GM21619 (cell line): ENCODE measurements around the gene CACNA1I.
"Not testable (repeated sequence)": the region's sequence is repeated elsewhere in the genome, so short reads cannot be mapped to it uniquely, and the experiment has no call there.

ENCODE experiments used
- ATAC-seq: cut with Tn5 transposase; IDR thresholded peaks from one replicate; pipeline ENCODE4 v1.9.1; 2021; ENCODE audit not compliant: unreplicated experiment

The CACNA1I gene

DNA sequence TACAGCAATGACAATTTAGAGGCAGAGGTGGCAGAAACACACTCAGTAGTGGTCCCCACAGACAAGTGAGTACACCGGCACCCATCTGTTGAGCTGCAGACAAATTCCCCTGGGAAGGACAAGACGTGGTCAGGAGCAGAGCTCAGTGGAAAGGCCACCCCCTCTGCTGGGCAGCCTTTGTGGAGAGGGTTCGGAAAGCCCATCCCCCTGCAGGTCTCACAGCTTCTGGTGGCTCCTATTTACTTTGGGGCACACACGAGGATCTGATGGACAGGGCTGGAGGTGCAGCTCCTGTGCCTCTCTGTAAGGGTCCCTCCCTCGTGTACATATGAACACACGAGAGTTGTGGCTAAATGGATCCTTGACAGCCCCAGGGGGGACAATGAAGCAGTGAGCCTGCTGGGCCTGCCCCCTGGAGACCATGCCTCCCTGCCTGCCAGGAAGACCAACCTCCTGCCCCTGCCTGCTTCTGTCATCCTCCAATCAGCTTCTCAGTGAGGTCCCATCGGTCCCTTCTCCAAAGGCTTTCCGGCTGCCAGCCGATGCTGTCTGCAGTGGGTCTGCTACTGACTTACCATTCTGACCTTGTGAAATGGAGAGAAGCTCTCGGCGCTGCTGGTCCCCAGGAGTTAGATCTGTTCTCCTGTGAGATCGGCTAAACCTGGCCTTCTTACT is 161.5 kb downstream of the CACNA1I start:
- no peak for ATAC-seq

DNA sequence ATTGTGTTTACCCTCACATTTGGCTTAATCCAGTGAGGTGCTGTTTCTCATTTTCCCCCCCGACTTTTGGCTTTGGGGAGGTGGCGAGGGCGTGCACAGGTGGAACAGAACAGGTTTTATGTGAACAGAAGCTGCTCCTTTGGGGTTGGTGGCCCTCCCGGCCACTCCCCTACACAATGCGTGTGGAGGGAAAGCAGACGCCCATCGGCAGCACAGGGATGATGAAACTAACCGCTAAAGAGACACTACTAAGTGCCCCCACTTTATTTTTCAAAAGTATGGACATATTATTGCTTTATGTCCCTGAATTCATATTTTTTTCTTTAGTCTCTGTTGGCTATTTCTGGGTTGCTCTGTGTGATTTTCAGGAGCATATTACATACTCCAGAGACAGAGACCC is 162.1 kb downstream of the CACNA1I start:
- no peak for ATAC-seq

DNA sequence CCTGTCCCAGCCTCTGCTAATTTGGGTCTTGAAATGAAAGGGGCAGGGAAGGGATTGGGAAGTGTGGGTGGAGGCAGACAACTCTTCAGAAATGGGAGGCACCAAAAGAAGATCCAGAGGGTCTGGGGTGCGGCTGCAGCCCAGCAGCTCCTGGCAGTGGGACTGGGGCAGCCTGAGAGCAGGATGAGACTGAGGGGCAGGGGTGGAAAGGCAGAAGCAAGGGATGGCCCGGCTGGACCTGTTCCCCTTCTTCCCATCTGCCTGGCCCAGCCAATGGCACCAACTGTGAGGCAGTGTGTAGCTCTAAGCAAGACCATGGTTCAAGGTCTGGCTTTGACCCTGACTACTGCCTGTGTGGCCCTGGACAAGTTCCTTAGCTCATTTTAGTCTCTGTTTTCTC is 162.6 kb downstream of the CACNA1I start:
- ATAC-seq: no peak

DNA sequence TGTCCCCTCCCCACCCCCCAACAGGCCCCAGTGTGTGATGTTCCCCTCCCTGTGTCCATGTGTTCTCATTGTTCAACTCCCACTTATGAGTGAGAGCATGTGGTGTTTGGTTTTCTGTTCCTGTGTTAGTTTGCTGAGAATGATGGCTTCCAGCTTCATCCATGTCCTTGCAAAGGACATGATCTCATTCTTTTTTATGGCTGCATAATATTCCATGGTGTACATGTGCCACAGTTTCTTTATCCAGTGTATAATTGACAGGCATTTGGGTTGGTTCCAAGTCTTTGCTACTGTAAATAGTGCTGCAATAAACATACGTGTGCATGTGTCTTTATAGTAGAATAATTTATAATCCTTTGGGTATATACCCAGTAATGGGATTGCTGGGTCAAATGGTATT is 163.5 kb downstream of the CACNA1I start:
- not testable (repeated sequence) for ATAC-seq

DNA sequence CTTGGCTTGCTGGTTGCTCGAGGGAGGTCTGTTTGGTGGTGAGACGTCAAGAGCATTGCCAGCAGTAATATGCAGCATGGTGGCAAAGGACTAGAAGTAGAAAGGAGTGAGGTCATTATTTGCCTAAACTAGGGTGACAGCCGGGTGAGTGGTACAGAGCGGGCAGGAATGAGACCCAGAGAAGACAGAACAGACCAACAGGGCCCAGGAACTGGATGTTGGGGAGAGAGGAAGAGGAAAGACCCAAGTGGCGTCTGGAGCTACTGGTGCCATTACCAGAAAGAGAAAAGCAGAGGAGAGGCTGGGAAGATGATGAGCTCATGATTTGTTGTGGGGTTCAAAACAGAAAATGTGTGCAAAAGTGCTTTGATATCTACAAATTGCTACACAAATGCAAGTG is 164.3 kb downstream of the CACNA1I start:
- no peak for ATAC-seq

GRCh38 chr22:39735776-39736175 is 165.2 kb downstream of the CACNA1I start:
- no peak for ATAC-seq

GRCh38 chr22:39738746-39739145 is 168.2 kb downstream of the CACNA1I start:
- no peak for ATAC-seq
